Panc1 (cell line): ENCODE results near the gene NTRK3. TPM values are rescaled to one million over a fixed set of nuclear protein-coding genes. Genes with fewer than 3 reads are reported as not detected.

Experiments
- ATAC-seq: fragments of 200-7000 bp; cut with Tn5 transposase; 2 replicates; pipeline ENCODE4 v1.9.1; 2020; ENCODE audit warnings: mild to moderate bottlenecking, moderate library complexity
- BruUV-seq: library from RNA; stranded (reverse); fragments of 400-500 nt; replicated peaks from 2 replicates; lab custom pipeline; 2021; lab: Mats Ljungman, UMichigan
- CTCF ChIA-PET: fragments of 300-600 bp; sonication (Branson Sonifier 250); formaldehyde crosslinking; loops from one replicate; lab custom pipeline; 2022; ENCODE audit warnings: antibody characterized with exemption; lab: Charles Lee
- POLR2A ChIA-PET: fragments of 300-600 bp; sonication (Branson Sonifier 250); formaldehyde crosslinking; loops from one replicate; lab custom pipeline; 2022; ENCODE audit warnings: antibody characterized with exemption; lab: Charles Lee
- DNase-seq: peaks from one replicate; pipeline ENCODE4 v3.0.0-alpha.2; 2010; ENCODE audit warnings: low read depth, low spot score
- H3K27ac ChIP-seq: 2 replicates; pipeline ENCODE4 v1.5.1; 2011; ENCODE audit warnings: mild to moderate bottlenecking, low read length, inconsistent platforms
- H3K27me3 ChIP-seq: fragments of 200-500 bp; sonication (Bioruptor generic); 2 replicates; pipeline ENCODE4 v1.6.0; 2014; ENCODE audit warnings: low read length, inconsistent platforms; ENCODE audit not compliant: control insufficient read depth, insufficient read depth
- H3K36me3 ChIP-seq: fragments of 200-500 bp; sonication (Bioruptor generic); 2 replicates; pipeline ENCODE4 v1.5.1; 2014; ENCODE audit warnings: inconsistent platforms, mild to moderate bottlenecking, low read length, moderate library complexity; ENCODE audit not compliant: control insufficient read depth, insufficient read depth
- H3K4me1 ChIP-seq: 2 replicates; pipeline ENCODE4 v1.5.1; 2011; ENCODE audit warnings: inconsistent platforms, mild to moderate bottlenecking, low read length, moderate library complexity; ENCODE audit not compliant: control insufficient read depth, insufficient read depth
- H3K4me3 ChIP-seq, 2 experiments: 2 replicates each; pipeline ENCODE4 v1.5.1; 2011 to 2012; ENCODE audit warnings: low read depth in 2 of 2, low read length in 2 of 2, mild to moderate bottlenecking in 2 of 2, inconsistent platforms in 1 of 2, moderate library complexity in 1 of 2
- H3K9me3 ChIP-seq: fragments of 200-500 bp; sonication (Bioruptor generic); 2 replicates; pipeline ENCODE4 v1.5.1; 2014; ENCODE audit warnings: low read depth, mild to moderate bottlenecking, inconsistent platforms, low read length, moderate library complexity; ENCODE audit not compliant: control insufficient read depth, insufficient read depth
- POLR2AphosphoS5 ChIP-seq: IDR thresholded peaks from 2 replicates; pipeline ENCODE4 v1.6.1; 2012; ENCODE audit warnings: mild to moderate bottlenecking, low read depth, low read length, moderate library complexity
- SIN3A ChIP-seq: IDR thresholded peaks from 2 replicates; pipeline ENCODE4 v1.6.1; 2012; ENCODE audit warnings: low read depth, mild to moderate bottlenecking, low read length, moderate library complexity, borderline replicate concordance; ENCODE audit not compliant: insufficient read depth
- TCF7L2 ChIP-seq: IDR thresholded peaks from 2 replicates; pipeline ENCODE4 v1.6.1; 2011; ENCODE audit warnings: mild to moderate bottlenecking, low read depth, low read length, inconsistent platforms
- in situ Hi-C: cut with HindIII; loops from 2 replicates; pipeline ENCODE4 v1.10.0; 2016; ENCODE audit warnings: low sequenced_read_pairs, low pct_unique_long_range_greater_than_20kb
- intact Hi-C: fragments of 100-400 bp; cut with micrococcal nuclease; formaldehyde crosslinking; loops from one replicate; pipeline ENCODE4 v1.10.0; 2022; ENCODE audit not compliant: unreplicated experiment
- total RNA-seq: library from RNA; stranded (reverse); gene quantifications from one replicate; pipeline ENCODE4 v1.2.1, GENCODE V29; 2021; ENCODE audit not compliant: unreplicated experiment
- TF ChIP-seq, protein P1 (sequence below): fragments of 450-650 bp; IDR thresholded peaks from 2 replicates; pipeline ENCODE4 v1.5.1; 2017; ENCODE audit warnings: mild to moderate bottlenecking
- TF ChIP-seq, protein P2 (sequence below), 2 experiments: IDR thresholded peaks; 2 replicates each; pipeline ENCODE4 v1.6.1; 2011 to 2012; ENCODE audit warnings: low read depth in 2 of 2, control low read depth in 1 of 2, low read length in 1 of 2, mild to moderate bottlenecking in 1 of 2, moderate library complexity in 1 of 2; ENCODE audit not compliant: insufficient read depth in 1 of 2

NTRK3 gene
- total RNA-seq, 1 experiment from 2014 or later, result not detected

DNA sequence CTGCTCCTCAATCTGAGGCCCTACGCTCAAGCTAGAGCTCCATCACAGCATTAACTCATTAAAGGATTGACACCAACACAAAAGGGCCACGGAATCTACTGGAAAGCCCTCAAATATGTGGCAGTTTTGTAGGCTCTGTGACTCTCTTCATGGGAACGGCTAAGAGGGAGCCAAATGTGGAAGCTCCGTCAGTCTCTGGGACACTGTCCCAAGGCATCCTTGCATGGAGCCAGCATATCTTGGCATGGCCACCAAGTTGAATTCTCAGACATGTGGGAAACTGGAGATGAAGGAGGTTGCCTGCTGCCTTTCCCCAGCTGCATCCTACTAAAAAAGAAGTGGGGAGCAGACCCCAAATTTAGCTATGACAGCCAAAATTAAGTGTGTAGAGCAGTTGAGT lies 296.9 kb downstream of the NTRK3 start:
- BruUV-seq, result no TSS peak
- POLR2A ChIA-PET, result no interaction called here
- no peaks in the 10 kb centered on the region for H3K9me3 ChIP-seq
- H3K36me3 ChIP-seq, result no peaks in the 10 kb centered on the region
- TF ChIP-seq SIN3A, result no peak
- TF ChIP-seq, protein P1, sequence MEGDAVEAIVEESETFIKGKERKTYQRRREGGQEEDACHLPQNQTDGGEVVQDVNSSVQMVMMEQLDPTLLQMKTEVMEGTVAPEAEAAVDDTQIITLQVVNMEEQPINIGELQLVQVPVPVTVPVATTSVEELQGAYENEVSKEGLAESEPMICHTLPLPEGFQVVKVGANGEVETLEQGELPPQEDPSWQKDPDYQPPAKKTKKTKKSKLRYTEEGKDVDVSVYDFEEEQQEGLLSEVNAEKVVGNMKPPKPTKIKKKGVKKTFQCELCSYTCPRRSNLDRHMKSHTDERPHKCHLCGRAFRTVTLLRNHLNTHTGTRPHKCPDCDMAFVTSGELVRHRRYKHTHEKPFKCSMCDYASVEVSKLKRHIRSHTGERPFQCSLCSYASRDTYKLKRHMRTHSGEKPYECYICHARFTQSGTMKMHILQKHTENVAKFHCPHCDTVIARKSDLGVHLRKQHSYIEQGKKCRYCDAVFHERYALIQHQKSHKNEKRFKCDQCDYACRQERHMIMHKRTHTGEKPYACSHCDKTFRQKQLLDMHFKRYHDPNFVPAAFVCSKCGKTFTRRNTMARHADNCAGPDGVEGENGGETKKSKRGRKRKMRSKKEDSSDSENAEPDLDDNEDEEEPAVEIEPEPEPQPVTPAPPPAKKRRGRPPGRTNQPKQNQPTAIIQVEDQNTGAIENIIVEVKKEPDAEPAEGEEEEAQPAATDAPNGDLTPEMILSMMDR, result no peak
- TF ChIP-seq, protein P2, sequence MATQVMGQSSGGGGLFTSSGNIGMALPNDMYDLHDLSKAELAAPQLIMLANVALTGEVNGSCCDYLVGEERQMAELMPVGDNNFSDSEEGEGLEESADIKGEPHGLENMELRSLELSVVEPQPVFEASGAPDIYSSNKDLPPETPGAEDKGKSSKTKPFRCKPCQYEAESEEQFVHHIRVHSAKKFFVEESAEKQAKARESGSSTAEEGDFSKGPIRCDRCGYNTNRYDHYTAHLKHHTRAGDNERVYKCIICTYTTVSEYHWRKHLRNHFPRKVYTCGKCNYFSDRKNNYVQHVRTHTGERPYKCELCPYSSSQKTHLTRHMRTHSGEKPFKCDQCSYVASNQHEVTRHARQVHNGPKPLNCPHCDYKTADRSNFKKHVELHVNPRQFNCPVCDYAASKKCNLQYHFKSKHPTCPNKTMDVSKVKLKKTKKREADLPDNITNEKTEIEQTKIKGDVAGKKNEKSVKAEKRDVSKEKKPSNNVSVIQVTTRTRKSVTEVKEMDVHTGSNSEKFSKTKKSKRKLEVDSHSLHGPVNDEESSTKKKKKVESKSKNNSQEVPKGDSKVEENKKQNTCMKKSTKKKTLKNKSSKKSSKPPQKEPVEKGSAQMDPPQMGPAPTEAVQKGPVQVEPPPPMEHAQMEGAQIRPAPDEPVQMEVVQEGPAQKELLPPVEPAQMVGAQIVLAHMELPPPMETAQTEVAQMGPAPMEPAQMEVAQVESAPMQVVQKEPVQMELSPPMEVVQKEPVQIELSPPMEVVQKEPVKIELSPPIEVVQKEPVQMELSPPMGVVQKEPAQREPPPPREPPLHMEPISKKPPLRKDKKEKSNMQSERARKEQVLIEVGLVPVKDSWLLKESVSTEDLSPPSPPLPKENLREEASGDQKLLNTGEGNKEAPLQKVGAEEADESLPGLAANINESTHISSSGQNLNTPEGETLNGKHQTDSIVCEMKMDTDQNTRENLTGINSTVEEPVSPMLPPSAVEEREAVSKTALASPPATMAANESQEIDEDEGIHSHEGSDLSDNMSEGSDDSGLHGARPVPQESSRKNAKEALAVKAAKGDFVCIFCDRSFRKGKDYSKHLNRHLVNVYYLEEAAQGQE (IDR thresholded peaks at IDR 0.05; ENCODE audit: insufficient read depth in 1 of 2, low read depth in 2 of 2, low read length in 1 of 2), result no peak
- intact Hi-C loops (no loop called here), in situ Hi-C loops (no loop called here)
- H3K27ac ChIP-seq, result no peak overlapping the region
- CTCF ChIA-PET, result no interaction called here
- no peaks in the 10 kb centered on the region for H3K4me1 ChIP-seq
- peaks cover 4% of the 10 kb centered on the region; the same call in 1 of the 2 replicates for H3K27me3 ChIP-seq
- DNase-seq (no peak), ATAC-seq (no peak)
- no peak overlapping the region for H3K4me3 ChIP-seq

DNA sequence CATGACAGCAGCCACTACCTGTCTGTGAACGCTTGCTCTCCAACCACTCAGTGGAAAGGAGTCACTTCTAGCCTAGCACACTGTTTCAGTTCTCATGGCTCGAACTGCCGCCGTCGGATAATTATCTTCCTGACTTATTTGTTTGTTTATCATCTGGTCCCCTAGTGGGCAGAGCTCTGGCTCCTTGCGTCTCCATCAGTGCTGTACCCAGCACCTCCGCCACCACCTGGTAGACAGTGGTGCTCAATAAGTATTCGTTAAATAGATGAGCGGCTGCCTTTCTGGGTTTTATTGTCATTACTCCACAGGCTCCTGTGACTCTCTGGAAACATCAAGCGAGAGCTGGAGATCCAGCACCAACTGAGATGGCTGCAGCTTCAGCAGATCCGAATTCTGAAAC lies 297.5 kb downstream of the NTRK3 start:
- ChIA-PET CTCF (interaction anchor here (0.7 kb wide), 1 partner anchor 804 kb away, joined by 3 read pairs; no protein-coding TSS in a partner anchor), POLR2A (no interaction called here)
- intact Hi-C loops, result no loop called here
- Histone ChIP-seq H3K4me1 (no peaks in the 10 kb centered on the region), H3K9me3 (no peaks in the 10 kb centered on the region), H3K27me3 (peaks cover 4% of the 10 kb centered on the region; the same call in 1 of the 2 replicates), H3K36me3 (no peaks in the 10 kb centered on the region), H3K4me3 (no peak overlapping the region), H3K27ac (no peak overlapping the region)
- no peak for ATAC-seq
- no peak for DNase-seq
- no peak for TF ChIP-seq POLR2AphosphoS5
- TF ChIP-seq SIN3A, result no peak
- TF ChIP-seq, protein P1, result no peak
- TF ChIP-seq, protein P2 (IDR thresholded peaks at IDR 0.05; ENCODE audit: insufficient read depth in 1 of 2, low read depth in 2 of 2, low read length in 1 of 2), result no peak
- TF ChIP-seq TCF7L2, result no peak
- no TSS peak for BruUV-seq
- in situ Hi-C loops, result no loop called here
